DND-41 (cell line): ENCODE results near the gene PCDHB16.
"Not testable (repeated sequence)": the region's sequence is repeated elsewhere in the genome, so short reads cannot be mapped to it uniquely, and the experiment has no call there.

Experiments
- EZH2 ChIP-seq: IDR thresholded peaks from 3 replicates; pipeline ENCODE4 v1.6.1; 2012; ENCODE audit warnings: borderline replicate concordance, low read depth, mild to moderate bottlenecking, moderate library complexity, low read length, inconsistent platforms; ENCODE audit not compliant: severe bottlenecking
- TF ChIP-seq, protein P1 (sequence below): IDR thresholded peaks from 2 replicates; pipeline ENCODE4 v1.5.1; 2012; ENCODE audit warnings: borderline replicate concordance, low read length, moderate library complexity, mild to moderate bottlenecking; ENCODE audit not compliant: poor library complexity, severe bottlenecking; ENCODE audit errors: extremely low read depth

DNA sequence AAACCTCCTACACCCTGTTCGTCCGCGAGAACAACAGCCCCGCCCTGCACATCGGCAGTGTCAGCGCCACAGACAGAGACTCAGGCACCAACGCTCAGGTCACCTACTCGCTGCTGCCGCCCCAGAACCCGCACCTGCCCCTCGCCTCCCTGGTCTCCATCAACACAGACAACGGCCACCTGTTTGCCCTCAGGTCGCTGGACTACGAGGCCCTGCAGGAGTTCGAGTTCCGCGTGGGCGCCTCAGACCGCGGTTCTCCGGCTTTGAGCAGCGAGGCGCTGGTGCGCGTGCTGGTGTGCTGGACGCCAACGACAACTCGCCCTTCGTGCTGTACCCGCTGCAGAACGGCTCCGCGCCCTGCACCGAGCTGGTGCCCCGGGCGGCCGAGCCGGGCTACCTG is 24.8 kb upstream of the PCDHB16 start:
- not testable (repeated sequence) for TF ChIP-seq EZH2
- TF ChIP-seq, protein P1, sequence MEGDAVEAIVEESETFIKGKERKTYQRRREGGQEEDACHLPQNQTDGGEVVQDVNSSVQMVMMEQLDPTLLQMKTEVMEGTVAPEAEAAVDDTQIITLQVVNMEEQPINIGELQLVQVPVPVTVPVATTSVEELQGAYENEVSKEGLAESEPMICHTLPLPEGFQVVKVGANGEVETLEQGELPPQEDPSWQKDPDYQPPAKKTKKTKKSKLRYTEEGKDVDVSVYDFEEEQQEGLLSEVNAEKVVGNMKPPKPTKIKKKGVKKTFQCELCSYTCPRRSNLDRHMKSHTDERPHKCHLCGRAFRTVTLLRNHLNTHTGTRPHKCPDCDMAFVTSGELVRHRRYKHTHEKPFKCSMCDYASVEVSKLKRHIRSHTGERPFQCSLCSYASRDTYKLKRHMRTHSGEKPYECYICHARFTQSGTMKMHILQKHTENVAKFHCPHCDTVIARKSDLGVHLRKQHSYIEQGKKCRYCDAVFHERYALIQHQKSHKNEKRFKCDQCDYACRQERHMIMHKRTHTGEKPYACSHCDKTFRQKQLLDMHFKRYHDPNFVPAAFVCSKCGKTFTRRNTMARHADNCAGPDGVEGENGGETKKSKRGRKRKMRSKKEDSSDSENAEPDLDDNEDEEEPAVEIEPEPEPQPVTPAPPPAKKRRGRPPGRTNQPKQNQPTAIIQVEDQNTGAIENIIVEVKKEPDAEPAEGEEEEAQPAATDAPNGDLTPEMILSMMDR, result not testable (repeated sequence)
